ENCODE results near the gene KIAA1958.

DNA sequence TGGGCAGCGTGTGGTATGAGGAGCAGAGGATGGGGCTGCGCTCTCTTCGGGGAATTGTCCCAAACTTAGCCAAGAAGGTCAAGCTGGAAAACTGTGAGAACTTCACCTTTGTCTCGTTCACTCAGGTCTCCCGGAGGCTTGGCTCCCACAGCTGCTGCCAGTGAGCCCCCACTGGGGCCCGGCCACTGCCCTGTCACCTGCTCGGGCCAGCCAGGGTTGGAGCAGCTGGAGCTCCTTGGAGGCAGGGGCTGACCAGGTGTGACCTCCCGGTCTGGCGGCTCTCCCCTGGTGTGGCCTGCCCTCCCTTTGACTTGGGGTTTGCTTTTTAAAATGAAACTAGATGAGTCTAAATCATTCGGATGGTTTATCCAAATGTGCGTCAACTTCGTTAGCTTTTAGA is 173.3 kb downstream of the KIAA1958 start:
- TF ChIP-seq, protein P1, sequence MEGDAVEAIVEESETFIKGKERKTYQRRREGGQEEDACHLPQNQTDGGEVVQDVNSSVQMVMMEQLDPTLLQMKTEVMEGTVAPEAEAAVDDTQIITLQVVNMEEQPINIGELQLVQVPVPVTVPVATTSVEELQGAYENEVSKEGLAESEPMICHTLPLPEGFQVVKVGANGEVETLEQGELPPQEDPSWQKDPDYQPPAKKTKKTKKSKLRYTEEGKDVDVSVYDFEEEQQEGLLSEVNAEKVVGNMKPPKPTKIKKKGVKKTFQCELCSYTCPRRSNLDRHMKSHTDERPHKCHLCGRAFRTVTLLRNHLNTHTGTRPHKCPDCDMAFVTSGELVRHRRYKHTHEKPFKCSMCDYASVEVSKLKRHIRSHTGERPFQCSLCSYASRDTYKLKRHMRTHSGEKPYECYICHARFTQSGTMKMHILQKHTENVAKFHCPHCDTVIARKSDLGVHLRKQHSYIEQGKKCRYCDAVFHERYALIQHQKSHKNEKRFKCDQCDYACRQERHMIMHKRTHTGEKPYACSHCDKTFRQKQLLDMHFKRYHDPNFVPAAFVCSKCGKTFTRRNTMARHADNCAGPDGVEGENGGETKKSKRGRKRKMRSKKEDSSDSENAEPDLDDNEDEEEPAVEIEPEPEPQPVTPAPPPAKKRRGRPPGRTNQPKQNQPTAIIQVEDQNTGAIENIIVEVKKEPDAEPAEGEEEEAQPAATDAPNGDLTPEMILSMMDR (IDR thresholded peaks at IDR 0.05; ENCODE audit: control extremely low read depth in 1 of 3, insufficient read depth in 1 of 3, low read depth in 1 of 3, low read length in 3 of 3): no peak
- TF ChIP-seq SP2 (IDR thresholded peaks at IDR 0.05; ENCODE audit: low read length) (no peak), JUND (IDR thresholded peaks at IDR 0.05; ENCODE audit: low read length) (no peak), POLR2A (IDR thresholded peaks at IDR 0.05; ENCODE audit: control extremely low read depth in 1 of 2, low read depth in 2 of 2, low read length in 2 of 2) (no peak), MAX (IDR thresholded peaks at IDR 0.05) (no peak), EZH2 (IDR thresholded peaks at IDR 0.05; ENCODE audit: low read depth, low read length, severe bottlenecking) (no peak), TCF12 (IDR thresholded peaks at IDR 0.05; ENCODE audit: low read depth, low read length) (no peak), CTBP2 (IDR thresholded peaks at IDR 0.05; ENCODE audit: borderline replicate concordance, insufficient read depth, insufficient read length, low read length) (no peak), NRF1 (IDR thresholded peaks at IDR 0.05; ENCODE audit: low read depth, low read length) (no peak), EP300 (IDR thresholded peaks at IDR 0.05; ENCODE audit: borderline replicate concordance in 1 of 2, low read depth in 2 of 2, low read length in 2 of 2) (no peak), TAF1 (IDR thresholded peaks at IDR 0.05; ENCODE audit: low read depth, low read length) (no peak)

Data from H1 (cell line).